G401 (cell line): ENCODE results near the gene HOXC4. TPM values are rescaled to one million over a fixed set of nuclear protein-coding genes. Genes with fewer than 3 reads are reported as not detected.

Experiments
- total RNA-seq: library from RNA; depleted of rRNA; stranded (reverse); fragments of >200 nt; shearing (Covaris generic); gene quantifications from 2 replicates; pipeline ENCODE4 v1.2.3, GENCODE V29; 2014; rRNA removed

Gene HOXC4
- total RNA-seq, 1 experiment from 2014 or later = 3.9 TPM

Other genes starting within 250 kb of the HOXC4 start
- 8.2 and 13.2 TPM in 2 replicates for gene HOXC13, start 115.0 kb upstream of the HOXC4 start, total RNA-seq
- gene HOXC12, start 98.9 kb upstream of the HOXC4 start, total RNA-seq = not detected in 2 replicates
- 2.1 and 2.3 TPM in 2 replicates for gene HOXC11, start 80.7 kb upstream of the HOXC4 start, total RNA-seq
- gene HOTAIR, start 78.9 kb upstream of the HOXC4 start, total RNA-seq = 4.1 and 15.0 TPM in 2 replicates
- 16.7 and 48.6 TPM in 2 replicates for gene HOXC10, start 68.7 kb upstream of the HOXC4 start, total RNA-seq
- gene HOXC9, start 53.7 kb upstream of the HOXC4 start, total RNA-seq = 17.3 and 18.7 TPM in 2 replicates
- gene HOXC8, start 44.9 kb upstream of the HOXC4 start, total RNA-seq = 0.07 and 0.18 TPM in 2 replicates
- 3.7 and 4.1 TPM in 2 replicates for gene HOXC6, start 25.4 kb upstream of the HOXC4 start, total RNA-seq
- gene HOXC5, start 20.8 kb upstream of the HOXC4 start, total RNA-seq = not detected in 2 replicates
- gene SMUG1, start 135.2 kb downstream of the HOXC4 start, total RNA-seq = 52.2 and 64.7 TPM in 2 replicates
- 59.0 and 67.6 TPM in 2 replicates for gene CBX5, start 226.3 kb downstream of the HOXC4 start, total RNA-seq
- 312 and 417 TPM in 2 replicates for gene HNRNPA1, start 226.9 kb downstream of the HOXC4 start, total RNA-seq
- 13.7 and 18.5 TPM in 2 replicates for gene NFE2, start 247.2 kb downstream of the HOXC4 start, total RNA-seq